GM21529 (cell line): ENCODE data around the gene PRG3.

ENCODE experiments used
- ATAC-seq: cut with Tn5 transposase; IDR thresholded peaks from one replicate; pipeline ENCODE4 v1.9.1; 2021; ENCODE audit not compliant: unreplicated experiment

Gene PRG3

GRCh38 chr11:57380975-57381374, at the start of gene PRG3:
PRG3 (minus strand) TSS chr11:57381150; CDS start chr11:57380708, 442 bp downstream.
- no peak for ATAC-seq

- no peak for ATAC-seq
Measured at GRCh38 chr11:57429946-57430345, 49.0 kb upstream of the PRG3 start.

DNA sequence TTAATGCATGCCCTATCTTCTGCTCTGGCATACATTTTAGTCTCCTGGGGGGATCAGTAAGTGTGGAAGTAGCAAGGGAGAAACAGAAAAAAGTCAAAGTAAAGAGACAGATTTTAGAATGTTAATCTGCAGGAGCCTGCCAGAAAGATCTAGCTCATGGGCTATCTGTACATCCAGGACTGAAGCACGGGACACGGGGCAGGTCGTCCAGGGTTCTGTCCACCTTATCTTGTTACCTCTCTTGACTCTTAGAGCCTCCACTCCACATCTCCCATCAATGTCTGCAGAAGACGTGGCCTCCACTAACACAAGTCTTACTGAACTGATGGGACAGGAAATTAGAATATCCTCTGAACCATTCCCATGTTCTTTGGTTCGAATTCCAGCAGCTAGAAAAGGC, 47.7 kb upstream of the PRG3 start:
- no peak for ATAC-seq

GRCh38 chr11:57427727-57428082, 46.8 kb upstream of the PRG3 start:
- ATAC-seq, result no peak

GRCh38 chr11:57426929-57427726, 46.2 kb upstream of the PRG3 start, which contains the start of gene SLC43A3:
SLC43A3 (minus strand) TSS chr11:57427121; CDS start chr11:57426172, 949 bp downstream.
- ATAC-seq, result peak; percentile 53

- no peak for ATAC-seq
Measured at GRCh38 chr11:57426439-57426928, 45.5 kb upstream of the PRG3 start.

DNA sequence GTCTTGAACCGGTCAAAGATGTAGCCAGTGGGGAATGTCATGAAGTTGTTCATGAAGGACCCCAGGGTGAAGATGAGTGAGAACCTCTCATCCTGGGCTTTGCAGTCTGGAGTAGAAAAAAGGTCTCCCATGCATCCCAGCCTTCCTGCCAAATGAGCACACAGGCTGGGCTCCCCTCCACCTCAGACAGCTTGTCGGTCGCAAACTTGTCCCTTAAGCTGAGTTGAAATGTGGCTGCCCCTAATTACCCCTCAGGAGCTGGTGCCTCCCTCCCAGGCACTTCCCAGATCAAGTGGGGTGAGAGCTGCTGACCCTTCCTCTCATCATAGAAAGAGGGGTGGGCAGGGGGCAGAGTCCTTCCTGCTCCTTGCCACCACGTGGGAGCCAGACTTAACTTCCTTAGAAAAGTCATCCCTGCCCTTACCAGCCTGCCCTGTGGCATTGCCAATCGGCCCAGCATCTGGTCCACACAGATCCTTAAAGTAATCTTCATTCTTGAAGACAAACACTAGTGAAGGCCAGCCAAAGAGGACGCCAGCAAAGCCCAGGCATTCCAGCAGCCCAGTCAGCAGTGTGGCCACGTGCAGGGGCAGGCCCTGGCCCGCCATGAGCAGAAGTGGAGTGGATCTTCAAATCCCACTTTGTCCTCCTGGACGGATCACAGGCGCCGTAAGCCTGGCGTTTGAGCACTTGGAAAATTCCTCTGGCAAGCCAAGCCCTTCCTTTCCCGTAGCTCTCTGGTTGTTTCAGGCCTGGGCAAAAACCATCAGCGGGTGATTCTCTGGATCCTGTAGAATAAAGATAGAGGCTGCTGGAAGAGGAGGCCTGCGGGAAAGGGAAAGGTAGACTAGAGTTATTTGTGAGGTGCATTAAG, 44.9 kb upstream of the PRG3 start:
- no peak for ATAC-seq

DNA sequence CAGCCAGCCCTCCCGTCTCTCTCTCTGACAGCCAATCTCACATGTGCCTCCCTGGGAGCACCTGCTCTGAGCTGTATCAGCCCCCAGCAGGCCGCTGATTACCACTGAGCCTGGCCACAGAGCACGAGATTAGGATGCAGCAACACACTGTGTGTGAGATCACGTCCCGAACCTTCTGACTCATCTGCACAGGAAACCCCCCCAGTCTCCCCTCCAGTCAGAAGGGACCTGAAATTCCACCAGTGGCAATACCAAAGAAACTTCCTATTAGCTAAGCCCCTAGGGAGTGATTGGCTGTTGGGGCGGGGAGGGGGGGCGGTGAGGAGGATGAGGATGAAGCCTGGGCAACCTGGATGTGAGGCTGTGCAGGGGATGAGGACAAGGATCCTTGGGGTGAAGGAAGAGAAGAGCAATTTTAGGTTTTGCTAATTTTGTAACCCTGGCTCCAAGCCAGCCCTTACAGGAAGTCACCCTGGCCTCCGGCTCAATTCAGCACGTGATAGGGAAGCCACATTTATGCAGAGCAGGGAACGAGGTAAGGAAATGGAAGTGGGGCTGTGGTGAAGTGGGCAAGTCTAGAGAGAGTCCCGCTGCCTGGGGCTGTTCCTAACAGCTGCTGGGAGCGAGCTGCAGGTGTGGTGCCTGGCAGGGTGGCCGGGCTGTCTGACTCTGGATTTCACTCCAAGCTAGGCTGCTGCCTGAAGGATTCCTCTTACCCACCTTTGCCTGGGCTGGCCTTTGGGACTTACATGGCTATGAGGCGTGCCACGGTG, 44.0 kb upstream of the PRG3 start:
- peak; percentile 90 for ATAC-seq

- no peak for ATAC-seq
Measured at GRCh38 chr11:57424137-57424791, 43.3 kb upstream of the PRG3 start.

DNA sequence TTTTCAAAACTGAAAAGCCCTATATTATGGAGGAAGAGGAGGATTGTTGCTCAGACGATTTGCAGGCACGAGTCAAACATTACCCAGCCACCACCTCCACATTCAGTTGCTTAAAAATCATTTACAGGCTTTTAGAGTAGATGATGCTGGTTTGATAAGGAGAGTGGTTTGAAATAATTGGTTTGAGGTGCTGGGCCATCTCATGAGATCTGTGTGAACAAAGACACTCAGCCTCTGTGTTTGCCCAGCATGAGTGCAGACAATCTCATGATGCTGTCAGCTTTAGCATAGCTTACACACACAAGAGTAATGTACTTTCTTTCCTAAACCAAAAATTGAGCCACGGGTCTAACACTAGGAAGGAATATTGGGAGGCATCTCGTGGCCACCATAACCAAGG, 41.7 kb upstream of the PRG3 start:
- no peak for ATAC-seq

DNA sequence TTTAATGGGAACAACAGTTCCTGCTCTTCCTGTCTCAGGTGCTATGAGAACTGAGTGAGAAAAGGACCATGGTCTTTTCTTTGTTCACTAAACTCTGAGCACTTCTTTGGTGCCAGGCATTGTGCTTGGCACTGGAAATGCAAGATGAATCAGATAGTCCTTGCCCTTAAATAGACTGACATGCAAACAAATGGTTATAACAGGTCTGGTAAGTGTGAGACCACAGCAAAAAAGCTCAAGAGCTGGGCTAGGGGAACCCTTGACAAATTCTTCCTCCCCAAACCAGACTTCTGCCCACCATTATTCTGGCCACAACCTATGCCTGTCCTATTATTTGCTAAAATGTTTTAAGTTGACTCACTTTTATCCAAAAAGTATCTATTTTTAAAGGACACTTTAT, 40.9 kb upstream of the PRG3 start:
- ATAC-seq, result no peak

GRCh38 chr11:57421066-57421465, 40.1 kb upstream of the PRG3 start:
- no peak for ATAC-seq

DNA sequence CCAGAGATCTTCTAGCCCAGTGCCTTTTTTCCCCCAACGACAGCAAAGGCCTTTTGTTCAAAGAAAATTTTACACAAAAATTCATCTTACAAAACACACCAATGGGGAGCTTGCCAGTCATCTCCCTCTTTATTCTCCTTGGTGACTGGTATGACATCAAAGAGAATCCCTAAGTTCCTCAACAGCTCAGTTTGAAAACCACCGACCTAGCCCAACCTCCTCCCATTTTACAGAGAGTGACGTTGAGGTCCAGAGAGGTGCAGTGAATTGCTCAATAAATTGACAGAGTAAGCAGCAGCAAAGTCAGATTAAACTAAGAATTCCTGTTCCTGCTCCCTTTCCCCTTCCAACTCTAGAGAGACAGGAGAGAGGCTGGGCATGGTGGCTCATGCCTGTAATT, 38.2 kb upstream of the PRG3 start:
- ATAC-seq, result no peak

- ATAC-seq, result no peak
Measured at GRCh38 chr11:57418131-57418530, 37.2 kb upstream of the PRG3 start.

DNA sequence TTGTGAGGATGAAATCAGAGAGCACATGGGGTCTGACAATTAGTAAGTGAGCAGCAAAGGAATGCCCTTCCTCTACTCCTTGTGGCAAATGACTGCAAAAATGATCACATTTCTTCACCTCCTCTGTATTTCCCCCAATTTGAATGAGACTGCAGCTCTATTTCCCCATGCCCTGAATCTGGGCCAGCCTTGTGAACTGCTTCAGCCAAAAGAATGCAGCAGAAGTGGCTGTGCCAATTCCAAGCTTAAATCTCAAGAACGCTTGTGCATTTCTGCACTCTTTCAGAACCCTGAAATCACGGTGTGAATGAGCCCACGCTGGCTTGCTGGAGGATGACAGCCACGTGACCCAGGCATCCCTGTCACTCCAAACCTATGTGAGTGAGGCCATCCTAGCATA, 36.1 kb upstream of the PRG3 start:
- no peak for ATAC-seq

- ATAC-seq, result no peak
Measured at GRCh38 chr11:57416436-57416835, 35.5 kb upstream of the PRG3 start.

DNA sequence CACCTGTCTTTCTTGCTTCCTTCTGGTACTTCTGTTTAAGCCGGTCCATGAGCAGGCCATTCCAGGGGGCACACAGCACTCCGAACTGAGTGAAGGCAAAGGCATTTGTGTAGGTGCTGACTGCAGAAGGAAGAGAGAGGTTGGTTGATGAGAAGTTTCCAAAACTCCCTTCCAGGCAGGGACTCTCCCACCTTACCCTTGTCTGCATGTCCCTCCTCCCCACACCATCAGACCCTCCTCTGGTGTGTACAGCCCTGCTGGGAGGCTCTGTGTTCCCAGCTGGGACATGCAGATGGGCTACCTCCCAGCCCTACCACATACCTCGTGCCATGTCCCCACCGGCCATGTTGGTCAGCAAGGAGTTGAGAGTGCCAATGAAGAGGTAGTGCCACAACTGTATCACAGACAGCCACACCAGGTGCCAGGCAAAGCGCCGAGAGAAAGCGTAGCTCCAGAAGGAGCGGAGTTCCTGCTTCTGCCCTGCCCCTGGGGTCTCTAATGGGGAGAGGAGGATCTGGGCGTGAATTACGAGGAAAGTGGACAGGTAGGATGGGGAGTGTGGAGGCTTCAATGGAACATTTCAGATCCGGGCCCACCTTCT, 33.8 kb upstream of the PRG3 start:
- no peak for ATAC-seq

DNA sequence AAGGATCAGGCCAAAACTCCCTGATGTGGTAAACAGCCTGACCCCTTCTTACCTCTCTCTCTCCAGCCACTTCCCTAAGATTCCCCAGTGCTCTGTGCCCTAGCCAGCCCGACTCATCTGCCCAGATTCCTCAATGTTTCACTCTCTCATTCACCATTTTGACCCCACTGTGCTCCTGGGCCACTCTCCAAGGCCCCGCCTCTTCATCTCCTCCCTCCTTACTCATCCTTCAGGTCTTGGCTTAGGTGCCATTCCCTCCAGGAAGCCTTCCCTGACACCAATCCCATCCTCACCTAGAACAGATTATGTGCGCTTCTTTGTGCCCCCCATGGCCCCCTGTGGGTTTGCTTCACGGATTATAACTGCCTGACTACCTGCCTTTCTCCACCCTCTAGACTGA, 32.7 kb upstream of the PRG3 start:
- no peak for ATAC-seq

- ATAC-seq, result no peak
Measured at GRCh38 chr11:57410287-57410686, 29.3 kb upstream of the PRG3 start.
